CD4-positive, alpha-beta T cell treated with Interleukin-6 at 100 ng/mL for 8 hours (primary cell): ENCODE results near the gene SLC1A1.
"Not testable (repeated sequence)": the region's sequence is repeated elsewhere in the genome, so short reads cannot be mapped to it uniquely, and the experiment has no call there.

Experiments used
- DNase-seq: peaks from one replicate; pipeline ENCODE4 v3.0.0-alpha.2; 2020; ENCODE audit warnings: mixed read lengths, low spot score

Gene SLC1A1

DNA sequence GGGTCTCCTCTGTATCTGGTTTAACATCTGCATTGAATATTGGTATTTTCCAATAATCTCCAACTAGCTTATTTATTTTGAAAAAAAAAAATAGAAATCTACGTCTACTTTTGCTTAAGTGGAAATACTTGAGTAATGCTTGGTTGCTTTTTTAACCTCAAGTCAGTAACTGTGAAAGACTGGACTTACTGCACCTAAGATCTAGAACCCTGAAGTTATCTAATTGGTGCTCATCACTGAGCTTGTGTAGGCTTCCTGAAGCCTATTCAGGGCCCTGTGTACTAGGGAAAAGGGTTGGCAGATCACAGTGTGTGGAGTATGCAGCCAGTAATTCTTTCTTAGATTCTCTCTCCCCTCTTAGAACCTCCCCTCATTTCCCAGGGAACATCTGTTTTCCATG lies 16.2 kb downstream of the SLC1A1 start:
- no peak for DNase-seq

DNA sequence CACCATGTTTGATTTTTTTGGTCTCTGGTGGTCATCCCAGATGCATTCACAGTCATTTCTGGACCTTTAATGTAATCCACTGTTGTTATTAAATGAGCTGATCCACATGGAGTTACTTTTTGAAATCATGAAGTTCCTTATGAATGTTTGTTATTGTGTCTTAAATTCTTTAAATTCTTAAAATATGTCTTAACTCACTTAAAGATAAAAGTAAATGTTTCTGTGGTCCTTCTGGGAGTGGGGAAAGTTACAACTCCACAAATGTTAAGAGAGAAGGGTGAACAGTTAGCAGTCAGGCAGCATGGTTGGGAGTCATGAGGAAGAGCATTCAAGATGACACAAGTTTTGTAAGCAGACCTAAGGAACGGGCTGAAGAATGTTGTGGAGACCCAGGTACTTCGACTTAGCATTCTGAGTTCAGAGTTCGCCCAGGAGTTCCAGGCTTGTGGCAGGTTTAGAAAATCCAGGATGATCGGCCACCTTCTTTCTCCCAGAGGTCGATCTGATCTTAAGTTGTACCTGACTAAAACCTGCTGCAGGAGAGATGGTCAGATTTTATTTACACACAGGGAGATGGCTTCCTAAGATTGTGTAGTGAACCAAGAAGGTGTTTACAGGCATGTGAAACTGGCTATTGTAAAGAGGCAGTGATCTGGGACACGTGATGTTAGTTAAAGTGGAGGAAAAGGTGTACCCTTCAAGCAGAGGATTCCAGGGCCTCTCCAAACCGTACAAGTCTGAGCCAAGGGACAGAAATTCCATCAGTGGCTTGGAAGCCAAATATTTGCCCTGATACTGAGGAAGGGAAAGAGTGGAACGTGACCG lies 17.2 kb downstream of the SLC1A1 start:
- DNase-seq: no peak

DNA sequence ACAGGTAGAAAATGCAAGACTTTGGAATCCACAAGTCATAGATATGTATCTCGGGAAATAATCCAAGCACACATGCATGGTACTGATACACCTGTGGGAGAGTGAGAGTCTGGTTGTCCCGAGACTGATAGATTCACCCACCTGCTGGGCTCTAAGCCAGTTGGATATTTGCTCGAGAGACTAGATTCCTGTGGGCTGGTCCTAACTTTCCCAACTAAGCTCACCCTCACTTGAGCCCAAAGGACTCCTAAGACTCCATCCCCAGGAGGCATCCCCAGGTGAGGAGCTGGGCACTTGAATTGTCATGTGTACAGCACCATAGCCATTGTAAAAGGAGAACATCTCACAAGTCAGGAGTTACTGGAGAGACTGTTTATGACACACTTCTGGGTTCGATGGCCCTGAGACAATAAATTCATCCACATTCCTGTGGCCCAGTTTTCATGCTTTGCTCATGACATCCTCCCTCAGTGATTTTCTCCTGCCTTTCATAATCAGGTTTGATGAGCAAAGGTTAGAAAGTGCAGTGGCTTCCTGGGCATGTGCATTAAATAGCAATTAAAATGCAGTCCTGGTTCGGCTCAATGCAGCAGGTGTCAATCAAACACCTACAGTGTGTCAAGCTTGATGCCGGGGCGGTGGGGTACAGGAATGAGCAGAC lies 18.1 kb downstream of the SLC1A1 start:
- DNase-seq: no peak

DNA sequence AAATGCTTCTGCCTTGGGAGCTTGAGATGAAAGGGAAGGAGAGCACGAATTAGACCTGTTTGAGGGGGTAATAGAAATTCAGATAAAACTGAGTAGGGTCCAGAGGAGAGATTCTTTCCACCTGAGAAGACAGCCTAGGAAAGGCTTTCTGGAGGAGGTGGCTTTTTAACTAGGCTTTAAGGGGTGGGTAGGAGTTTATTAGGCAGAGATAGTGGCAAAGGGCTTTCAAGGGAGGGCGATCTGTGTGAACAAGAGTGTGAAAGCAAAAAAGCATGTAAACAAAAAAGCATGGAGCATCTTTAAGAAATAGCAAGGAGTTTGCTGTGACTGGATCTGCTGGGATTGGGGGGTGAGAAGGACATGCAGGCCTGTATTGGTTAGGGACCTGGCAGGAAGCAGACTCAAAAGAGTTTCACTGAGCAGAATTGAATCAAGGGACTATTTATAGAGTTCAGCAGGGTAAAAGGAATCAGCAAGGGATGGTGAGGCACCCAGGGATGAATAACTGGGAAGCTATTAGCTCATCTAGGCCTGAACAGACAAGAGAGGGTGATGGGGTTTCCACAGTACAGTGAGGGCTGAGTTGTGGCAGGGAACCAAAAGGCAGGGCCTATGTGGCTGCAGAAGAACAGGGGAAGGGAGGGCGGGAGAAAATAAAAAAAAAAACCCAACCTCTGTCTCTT lies 18.8 kb downstream of the SLC1A1 start:
- DNase-seq: no peak

DNA sequence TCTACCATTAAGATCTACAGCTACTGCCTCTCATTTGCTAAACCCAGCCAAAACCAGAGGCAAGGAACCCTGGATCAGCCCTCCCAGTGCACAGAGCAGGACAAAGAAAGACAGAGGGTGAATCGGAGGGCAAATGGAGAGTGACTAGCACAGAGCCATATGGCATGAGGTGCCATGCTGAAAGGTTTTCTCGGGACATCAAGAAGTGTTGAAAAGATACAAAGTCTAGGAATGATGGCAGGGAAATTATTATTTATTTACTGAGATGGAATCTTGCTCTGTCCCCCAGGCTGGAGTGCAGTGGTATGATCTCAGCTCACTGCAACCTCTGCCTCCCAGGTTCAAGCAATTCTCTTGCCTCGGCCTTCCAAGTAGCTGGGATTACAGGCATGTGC lies 19.3 kb downstream of the SLC1A1 start:
- no peak for DNase-seq

DNA sequence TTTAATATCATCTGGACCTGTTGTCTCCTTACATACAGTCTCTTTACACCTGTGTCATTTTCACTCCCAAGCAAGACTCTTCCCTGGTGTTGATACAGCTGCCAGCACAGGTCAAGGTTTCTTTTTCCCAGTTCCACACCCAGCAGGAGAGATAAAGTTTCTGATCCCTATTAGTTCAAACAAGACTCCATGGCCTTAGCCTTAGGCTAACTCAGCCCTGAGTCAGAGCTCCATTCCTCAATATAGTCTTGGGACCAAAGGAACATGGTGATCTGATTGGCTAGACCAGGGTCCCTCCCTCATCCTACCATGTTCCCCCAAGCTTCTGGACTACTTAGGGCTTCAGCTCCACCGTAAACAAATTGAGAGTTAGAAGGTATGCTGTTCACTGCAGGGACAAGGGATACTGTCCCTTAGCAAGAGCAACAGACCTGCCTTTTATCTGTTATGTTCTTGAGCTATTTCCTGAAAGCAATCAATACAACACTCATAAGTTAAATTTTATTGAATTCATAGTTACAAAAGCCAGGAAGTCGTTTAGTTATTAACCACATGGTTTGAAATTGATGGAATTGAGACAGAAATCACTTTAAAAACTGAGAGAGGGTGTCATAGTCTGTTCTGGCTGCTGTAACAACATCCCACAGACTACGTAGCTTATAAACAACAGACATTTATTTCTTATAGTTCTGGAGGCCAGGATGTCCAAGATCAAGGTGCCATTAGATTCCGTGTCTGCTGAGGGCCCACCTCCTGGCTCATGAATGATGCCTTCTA lies 20.5 kb downstream of the SLC1A1 start:
- no peak for DNase-seq

DNA sequence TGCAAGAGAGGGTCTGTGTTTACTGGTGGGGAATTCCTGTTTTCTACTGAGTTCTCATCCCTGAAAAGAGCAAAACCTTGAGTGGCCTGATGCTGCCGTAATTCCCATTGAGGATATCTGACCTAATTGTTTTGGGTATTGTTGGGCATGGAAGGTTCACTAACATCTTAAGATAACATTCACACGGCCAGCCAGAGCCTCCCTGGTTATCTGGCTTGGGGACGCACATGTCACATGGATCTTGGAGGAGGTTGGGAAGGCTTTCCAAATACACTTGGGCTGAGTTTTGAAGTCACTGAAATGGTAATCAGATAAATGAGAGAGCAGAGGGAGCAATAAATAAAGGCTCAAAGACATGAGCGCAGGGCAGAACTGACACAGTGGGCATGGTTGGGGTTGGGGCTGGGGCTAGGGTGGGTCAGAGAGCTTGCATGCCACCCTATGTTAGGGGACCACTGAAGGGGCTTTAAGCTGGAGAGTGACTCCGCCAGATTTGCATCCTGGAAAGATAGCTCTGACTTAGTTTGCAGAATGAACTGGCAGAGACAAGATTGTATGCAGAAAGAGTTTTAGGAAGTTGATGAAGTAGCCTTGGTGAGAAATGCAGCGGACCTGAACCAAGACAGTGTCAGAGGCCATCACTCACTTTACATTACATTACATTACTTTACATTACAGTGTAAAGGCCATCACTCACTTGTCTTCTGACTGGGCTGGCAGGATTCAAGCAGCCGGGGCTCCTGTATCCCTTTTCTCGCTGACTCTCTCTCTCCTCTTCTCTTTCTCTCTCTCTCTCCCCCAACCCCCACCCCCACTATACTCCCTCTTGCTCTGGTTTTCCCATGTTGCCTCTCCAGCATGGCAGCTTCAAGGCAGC lies 24.2 kb downstream of the SLC1A1 start:
- no peak for DNase-seq

DNA sequence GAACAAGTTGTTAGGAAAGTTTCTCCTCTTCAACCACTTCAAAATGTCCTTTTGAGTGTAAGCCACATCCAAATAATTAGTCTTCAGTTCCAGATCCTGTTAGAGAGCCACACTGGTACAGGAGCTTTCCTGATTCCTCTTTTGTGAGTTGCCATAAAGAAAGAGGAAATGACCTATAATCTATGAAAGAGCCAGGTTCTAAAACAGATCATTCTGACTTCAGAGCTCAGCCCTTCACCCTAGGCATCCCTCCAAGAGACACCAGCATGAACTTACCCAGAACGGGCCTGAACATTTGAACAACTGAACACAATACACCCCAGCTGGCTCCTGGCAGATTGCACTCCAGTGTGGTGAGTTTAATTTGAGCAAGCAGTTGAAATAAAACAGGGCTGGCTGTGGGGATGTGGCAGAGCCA lies 25.7 kb downstream of the SLC1A1 start:
- no peak for DNase-seq

DNA sequence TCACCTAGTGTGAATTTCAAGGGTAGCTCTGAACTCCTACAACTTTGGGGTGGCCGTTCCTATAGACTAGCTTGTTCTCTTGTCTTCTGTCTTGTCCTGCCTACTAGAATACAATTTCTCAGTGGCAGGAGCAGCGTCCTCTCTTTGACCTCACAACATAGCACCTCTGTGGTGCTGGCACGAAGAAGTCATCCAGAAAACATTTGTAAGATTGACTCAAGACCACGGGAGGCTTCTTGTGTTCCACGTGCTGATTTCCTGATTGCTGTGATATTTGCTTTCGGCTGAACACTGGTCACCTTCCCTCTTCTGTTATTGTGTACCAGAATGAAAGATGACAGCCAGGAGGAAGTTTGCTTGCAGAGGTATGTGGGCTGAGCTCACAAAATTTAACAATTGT lies 27.0 kb downstream of the SLC1A1 start:
- DNase-seq: no peak

DNA sequence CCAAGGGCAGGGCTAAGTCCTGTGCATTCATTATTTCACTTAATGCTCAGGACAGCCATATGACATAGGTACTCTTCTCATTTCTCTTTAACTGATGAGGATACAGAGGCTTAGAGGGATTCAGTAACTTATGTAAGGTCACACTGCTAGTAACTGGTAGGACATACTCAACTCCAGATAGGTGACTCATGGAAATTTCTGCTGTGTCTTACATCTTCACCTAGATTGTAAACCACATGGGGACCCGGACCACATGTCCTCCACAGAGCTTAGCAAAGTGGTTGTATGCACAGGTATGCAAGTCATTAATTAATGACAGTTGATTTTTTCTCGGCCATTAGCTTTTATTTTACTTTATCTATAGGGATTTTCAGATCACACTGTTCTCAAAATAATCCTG lies 29.3 kb downstream of the SLC1A1 start:
- DNase-seq: no peak

DNA sequence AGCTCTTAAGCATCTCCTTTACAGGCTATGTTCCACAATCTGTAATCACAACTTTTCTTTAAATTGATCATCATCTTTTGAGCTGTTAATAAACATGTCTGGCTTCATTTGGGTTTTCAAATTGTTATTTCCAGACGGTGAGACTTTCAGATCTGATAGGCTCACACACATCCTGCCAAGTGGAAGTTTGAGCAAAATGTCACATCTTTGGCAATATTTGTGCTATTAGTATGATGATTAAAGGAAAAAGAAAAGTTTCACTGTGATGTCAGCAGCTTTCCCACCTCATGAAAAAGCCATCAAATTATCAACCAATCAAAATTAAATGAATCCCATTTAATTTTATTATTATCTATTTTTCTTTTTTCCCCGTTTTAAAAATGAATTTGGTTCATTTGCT lies 29.8 kb downstream of the SLC1A1 start:
- DNase-seq: no peak

DNA sequence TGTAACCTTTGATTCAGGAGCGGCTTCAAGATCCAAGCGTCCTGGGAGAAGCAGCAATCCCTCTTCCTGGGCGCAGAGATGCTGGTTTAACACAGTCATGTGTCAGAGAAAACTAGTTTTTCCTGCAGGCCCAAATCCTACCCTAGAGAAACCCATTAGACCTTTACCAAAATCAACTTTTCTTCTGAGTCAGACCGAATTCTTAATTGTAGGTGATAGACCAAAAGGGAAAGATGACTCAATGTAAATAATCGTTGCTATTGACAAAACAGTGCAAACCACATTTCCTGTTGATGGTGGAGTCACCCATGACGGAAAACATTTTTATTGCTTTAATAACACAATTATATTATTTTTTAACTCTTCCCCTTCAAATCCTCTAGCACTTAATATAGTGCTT lies 40.1 kb downstream of the SLC1A1 start:
- DNase-seq: peak; percentile 24

DNA sequence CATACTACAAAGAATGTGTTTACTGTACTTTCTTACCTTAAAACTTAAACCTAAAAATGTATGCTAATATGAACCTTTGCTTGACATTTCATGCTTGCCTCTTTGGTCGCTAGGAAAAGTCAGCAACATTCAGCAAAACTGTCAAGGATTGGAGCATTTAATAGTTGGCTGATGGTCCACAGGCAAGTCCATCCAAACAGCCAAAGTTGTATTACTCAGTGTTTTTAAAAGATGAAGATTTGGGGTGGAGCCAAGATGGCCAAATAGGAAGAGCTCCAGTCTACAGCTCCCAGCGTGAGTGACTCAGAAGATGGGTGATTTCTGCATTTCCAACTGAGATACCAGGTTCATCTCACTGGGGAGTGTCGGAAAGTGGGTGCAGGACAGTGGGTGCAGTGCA lies 40.6 kb downstream of the SLC1A1 start:
- DNase-seq: not testable (repeated sequence)

DNA sequence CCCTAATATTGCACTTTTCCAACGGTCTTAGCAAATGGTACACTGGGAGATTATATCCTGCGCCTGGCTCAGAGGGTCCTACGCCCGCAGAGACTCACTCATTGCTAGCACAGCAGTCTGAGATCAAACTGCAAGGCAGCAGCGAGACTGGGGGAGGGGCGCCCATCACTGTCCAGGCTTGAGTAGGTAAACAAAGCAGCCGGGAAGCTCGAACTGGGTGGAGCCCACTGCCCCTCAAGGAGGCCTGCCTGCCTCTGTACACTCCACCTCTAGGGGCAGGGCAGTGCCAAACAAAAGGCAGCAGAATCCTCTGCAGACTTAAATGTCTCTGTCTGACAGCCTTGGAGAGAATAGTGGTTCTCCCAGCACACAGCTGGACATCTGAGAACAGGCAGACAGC lies 41.1 kb downstream of the SLC1A1 start:
- DNase-seq: not testable (repeated sequence)

DNA sequence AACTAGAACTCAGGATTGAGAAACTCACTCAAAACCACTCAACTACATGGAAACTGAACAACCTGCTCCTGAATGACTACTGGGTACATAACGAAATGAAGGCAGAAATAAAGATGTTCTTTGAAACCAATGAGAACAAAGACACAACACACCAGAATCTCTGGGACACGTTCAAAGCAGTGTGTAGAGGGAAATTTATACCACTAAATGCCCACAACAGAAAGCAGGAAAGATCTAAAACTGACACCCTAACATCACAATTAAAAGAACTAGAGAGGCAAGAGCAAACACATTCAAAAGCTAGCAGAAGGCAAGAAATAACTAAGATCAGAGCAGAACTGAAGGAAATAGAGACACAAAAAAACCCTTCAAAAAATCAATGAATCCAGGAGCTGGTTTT lies 43.6 kb downstream of the SLC1A1 start:
- not testable (repeated sequence) for DNase-seq

DNA sequence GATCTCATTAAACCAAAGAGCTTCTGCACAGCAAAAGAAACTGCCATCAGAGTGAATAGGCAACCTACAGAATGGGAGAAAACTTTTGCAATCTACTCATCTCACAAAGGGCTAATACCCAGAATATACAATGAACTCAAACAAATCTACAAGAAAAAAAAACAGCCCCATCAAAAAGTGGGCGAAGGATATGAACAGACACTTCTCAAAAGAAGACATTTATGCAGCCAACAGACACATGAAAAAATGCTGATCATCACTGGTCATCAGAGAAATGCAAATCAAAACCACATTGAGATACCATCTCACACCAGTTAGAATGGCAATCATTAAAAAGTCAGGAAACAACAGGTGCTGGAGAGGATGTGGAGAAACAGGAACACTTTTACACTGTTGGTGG lies 45.9 kb downstream of the SLC1A1 start:
- not testable (repeated sequence) for DNase-seq

DNA sequence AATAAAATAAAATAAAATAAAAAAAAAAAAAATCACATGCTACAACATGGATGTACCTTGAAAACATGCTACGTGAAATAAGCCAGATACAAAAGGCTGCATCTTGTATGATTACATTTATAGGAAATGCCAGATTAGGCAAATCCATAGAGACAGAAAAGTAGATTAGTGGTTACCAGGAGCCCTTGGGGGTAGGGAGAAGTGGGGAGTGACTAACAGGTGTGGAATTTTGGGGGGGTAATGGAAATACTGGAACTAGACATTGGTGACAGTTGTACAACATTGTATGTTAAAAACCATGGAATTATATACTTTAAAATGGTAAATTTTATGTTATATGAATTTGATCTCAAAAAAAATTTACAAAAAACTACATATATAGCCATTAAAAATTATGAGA lies 47.3 kb downstream of the SLC1A1 start:
- DNase-seq: no peak

DNA sequence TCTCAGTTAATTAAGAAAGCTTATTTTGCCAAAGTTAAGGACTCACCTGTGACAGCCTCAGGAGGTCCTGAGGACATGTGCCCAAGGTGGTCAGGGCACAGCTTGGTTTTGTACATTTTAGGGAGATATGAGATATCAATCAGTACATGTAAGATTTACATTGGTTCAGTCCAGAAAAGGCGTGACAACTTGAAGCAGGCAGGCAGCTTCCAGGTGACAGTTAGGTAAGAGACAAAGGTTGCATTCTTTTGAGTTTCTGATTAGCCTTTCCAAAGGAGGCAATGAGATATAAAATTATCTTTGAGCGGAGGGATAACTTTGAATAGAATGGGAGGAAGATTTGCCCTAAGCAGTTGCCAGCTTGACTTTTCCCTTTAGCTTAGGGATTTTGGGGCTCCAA lies 47.8 kb downstream of the SLC1A1 start:
- DNase-seq: no peak

DNA sequence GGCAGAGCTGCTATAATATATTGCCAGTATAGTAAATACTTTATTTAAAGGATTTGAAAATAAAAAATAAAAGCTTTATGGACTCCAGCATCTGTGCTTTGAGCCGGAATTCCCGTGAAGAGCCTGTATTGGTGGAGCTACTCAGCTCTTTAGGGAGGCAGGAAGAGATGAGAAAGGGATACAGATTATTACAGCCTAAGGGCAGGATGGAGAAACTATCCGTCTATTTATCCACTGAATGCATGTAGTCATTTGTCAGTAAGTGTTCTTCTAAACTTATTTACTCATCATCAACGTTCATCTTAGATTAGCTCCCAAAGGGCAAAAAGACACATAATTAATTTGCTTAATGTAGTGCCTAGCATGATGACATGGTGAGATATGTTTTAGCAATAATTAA lies 48.4 kb downstream of the SLC1A1 start:
- no peak for DNase-seq

DNA sequence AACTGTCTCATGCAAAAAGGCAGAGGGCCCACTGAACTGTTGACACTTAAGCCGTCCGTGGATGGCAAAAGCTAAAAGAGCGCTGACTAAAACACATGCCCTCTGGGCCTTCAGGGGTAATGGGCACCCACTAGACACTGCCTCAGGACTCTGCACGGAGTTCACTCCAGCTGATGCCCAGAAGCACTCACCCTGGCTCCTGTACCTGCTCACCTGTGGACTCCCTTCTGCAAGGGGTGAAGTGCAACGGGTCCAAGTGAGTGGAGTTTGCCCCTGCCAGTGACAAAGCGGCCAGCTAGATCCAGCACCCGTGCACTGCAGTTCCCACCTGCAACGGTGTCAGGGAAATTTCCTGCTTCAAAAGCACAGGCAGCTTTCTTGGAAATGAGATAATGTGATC lies 50.2 kb downstream of the SLC1A1 start:
- DNase-seq: no peak

DNA sequence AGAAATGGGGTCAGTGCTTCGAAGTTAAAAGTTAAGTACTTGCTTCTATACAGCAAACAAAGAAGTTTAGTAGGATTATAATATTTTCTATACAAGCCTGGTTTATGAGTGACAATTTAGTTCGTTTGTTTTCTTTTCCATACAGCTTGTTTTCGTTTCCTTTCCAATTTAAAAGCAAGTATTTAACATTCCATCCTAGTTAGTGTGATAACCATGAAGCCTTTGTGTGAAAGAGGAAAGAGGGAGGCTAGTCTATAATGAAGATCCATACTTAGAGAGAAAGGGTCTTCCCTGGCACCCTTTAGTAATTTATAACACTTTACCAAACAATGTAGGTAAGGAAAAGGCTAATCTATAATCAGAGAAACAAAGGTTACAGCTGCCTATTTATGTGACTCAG lies 51.0 kb downstream of the SLC1A1 start:
- no peak for DNase-seq
